Measurements from ENCODE around the gene TMUB1.
A peak's percentile ranks its signal among the peaks of the same experiment; 100 is the strongest.

TMUB1 gene

DNA sequence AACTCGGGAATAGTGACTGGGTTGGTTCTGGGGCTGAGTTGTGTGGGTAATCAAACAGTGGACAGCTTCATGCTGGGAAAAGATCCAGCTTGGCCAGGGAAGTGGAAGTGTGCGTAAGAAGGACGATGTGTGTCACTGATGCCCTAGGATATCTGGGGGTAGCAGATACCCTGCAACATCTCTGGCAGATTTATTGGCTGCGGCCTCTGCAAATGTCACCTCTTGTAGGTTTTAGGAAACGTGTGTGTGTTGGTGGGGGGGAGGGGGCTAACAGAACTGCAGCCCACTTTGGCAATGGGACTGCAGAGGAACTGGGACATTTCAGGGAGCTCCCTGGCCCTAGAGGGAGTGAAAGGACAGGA, 2.0 kb upstream of the TMUB1 start:
- no peak for DNase-seq (ENCODE audit: low read depth)

DNA sequence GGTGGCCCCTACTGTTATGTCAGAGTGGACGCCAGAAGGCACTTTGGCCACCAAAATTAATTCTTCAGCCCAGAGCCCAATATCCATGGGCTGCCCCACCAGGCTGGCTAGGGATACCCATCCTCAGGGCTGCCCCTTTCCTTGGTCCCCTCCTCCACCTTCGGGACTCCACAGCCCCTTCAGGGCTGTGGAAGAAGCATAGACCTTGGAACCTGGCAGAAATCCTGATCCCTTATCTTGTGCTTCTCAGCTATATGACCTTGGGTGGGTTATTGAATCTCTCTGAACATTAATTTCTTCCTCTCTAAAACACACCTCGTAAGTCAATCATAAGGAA, 499 bp upstream of the TMUB1 start:
- no peak for DNase-seq (ENCODE audit: low read depth)

DNA sequence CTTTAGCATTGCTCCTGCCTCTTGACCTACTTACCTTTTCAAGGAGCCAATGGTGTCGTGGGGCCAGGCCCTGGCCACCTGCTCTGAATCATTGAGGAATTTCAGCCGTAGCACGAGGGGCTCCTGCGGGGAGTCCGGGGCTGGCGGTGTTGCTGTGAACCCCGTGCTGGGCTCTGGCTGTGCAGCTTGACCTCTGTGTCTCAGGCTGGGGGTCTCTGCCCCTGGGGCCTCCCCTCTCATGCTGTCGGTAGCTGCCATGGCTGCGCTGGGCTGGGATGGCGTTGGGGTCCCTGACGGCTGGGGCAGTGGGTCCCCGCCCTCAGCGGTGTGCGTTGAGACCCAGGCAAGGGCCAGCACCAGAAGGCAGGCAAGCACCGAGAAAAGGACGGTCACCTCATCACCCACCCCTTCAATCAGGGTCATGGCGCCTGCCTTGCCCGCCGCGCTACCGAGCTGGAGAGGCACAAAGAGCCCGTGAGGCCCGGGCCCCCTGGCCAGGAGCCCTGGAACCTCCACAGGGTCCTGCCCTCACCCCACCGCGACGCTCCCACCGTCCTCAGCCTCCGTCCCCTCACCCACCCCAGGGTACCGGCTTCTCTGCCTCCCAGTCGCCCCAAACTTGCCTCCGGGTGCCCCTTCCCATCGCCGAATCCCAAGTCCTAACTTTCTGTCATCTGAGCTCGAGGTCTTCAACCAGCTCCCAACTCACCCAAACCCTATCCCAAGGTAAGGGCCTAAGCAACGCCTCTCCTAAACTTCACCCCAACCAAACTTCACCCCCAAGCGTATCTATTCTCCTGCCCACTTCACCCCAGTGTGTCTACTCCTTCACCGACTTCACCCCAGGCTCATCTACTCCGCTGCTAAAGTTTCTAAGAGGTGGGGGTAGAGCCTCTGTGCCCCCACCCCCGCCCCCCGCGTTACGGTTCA, 887 bp downstream of the TMUB1 start:
- DNase-seq (ENCODE audit: low read depth) = no peak

DNA sequence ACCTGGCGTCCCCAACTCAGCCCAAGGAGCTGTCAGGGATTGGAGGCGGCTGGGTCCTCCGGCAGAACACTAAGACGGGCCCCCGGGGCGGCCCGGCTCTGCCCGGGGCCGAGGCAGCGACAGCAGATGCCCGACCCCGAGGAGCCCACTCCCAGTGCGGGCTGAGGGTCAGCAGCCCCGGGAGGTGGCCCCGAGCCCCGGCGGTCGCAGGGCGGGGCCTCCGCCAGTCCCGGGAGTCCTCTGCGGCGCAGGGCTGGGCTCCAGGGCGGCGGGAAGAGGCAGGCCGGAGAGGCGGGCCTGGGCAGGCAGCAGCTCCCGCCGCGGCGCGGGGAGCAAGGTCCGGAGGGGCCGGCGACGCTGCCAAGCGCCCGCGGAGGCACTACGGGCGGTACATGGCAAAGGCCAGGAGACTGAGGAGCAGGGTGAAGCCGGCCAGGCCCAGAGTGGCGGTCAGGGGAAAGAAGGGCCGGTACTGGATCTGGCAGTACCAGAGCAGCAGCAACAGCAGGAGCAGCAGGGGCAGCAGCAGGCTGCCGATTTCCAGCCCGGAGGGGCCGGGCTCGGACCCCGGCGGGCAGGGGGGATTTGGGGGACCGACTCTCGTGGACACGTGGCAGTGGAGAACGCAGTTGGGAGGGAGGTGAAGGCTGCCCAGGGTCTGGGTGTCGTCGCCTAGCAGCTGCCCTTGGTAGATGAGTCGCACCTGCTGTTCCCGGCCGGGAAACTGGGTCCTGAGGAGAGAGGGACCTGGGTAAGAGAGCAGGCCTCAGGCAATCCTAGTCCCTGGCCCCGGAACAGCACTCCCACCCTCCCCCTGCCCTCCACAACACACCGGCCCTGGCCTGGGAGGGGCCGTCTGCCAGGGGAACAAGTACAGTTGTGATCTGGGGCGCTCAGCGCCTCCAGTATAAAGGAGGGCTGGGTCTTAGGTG, 1.9 kb downstream of the TMUB1 start:
- DNase-seq (ENCODE audit: low read depth) = no peak

DNA sequence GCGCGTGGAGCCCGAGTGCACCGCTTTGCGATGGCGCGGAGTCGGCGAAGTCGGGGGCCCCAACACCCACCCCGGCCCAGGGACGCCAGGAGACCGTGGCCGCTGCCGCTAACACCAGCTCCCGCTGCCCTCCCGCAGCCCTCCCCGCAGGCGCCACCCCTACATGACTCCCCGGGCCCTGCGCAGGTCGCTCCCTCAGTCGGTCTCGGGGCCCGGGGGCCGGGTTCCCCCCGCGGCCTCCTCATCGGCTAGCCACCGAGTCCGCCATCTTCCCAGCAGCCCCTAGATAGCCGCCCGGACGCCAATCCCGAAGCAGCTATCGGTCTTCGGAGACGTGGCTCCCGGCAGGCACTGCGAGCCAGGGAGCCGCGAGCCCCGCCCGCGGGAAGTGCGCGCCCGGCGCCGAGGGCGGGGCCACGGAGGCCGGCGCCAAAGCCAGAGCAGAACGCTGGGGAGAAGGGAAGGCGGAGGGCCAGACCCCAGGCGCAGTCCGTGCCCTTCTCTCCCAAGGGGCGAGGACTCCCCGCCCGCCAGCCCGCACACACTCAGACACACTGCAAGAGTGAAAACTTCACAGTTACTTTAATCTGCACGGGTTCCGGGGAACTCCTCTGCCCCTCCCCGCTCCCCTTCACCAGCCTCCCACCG, 2.6 kb downstream of the TMUB1 start, which contains the start of gene FASTK:
Gene FASTK, minus strand, starts transcription at position 288 of the 648 bp plus-strand sequence. Its CDS starts 43 bp downstream, at position 245.
- peak; percentile 86 for DNase-seq (ENCODE audit: low read depth)

DNA sequence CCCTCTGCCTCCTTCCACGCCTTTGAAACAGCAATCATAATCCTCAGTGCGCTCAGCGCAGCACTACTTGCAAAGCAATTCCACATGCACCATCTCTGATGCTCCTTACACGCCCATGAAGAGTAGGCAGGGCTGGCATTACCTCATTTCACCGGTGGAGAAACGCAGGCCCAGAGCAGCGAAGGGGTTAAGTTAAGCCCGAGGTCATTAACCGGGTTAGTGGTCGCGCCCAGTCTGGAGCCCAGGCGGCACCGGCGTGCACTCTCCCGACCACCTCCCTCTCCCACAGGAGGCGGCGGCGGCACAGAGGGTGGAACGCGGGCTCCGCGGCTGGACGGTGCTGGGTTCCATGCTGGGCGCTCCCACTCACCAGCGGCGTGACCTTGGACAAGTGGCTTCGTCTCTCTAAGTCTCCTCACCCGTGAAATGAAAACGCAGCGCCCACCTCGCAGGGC, 3.2 kb downstream of the TMUB1 start:
- DNase-seq (ENCODE audit: low read depth) = no peak

DNA sequence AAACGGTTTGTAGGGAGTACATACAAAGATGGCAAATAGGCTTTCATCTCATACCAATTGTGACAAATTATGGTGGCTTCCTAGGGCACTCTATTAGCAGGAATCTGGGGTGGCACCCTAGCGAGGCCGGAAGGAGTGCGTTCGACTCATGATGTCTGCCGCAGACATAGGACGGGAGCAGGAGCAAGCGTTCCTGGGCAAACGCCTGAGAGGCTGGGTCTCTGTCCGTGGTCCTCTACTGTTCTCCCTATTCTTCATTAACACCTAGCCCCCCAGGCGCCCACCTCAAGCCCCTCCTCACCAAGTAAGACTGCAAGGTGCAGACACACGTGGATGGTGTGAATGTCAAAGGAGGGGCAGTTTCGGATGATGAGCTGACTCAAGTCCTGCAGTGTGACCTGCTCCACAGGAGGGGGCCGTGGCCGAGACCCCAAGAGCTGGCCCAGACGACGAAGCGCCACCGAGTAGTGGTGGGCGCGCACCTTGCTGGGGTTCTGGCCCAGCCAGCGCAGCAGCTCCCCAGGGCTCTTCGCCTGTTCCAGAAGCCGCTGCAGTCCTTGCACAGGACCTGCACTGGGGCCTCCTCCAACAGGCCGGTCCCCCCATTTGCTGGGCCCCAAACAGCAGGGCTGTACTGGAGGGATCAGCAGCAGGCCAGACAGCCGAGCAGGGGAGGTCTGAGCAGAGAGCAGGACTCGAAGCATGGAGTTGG, 3.9 kb downstream of the TMUB1 start:
- DNase-seq (ENCODE audit: low read depth) = no peak

DNA sequence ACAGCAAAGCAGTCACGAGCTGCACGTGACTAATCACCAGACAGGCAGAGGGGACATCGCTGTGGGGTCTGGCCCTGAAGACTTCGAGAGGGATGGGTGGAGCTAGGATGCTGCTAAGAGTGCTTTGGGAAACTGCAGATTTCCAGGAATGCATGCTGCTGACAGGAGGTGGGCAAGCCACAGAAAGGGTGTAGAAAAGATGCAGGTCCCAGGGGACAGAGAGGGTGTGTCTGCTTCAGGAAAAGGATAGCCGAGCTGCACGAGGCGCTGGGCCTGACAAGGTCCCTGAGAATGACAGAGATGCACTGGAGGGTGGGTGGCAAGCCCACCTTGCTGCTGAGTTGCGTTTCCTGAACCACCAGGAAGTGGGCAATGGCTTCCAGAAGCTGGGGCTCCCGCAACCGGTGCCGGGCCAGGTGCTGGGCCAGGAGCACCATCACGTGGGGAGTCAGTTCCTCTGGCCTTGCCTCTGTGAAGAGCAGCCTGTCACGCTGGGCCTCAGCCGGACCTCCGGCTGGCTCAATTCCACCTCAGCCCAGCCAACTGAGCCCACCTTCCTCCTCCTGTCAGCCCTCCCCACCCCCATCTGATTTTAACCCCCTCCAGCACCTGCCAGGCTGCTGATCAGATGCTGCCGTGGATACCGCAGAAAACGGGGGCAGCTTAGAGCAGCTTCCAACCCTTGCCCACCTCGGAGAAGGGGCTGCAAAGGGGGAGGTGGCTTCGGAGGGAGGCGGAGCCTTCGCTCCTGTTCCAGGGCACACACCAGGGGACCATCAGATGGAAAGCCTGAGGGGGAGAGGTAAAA, 4.9 kb downstream of the TMUB1 start:
- DNase-seq (ENCODE audit: low read depth) = no peak

DNA sequence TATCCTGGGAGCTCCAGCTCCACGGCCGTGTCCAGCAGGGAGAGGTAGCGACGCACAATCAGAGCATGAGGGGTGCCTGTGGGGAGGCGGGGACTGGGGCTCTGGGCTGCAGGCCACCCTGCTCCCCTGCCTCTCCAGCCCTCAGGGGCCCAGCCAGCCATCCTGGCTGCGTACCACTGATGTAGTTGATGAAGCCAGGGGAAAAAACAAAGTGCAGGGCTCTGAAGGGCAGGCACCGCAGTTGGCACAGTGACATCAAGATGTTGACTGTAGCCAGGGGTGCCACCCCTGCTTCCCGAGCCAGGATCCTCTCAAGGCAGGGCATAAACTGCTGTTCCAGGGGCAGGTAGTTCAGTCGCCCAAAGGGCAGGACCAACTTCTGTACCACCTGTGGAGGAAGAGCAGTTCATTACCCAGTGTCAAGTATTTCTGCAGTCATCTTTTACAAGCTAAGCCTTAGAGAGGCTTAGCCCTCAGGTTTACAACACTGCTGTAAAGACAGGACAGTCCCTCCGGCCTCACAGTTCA, 5.5 kb downstream of the TMUB1 start:
- DNase-seq (ENCODE audit: low read depth) = no peak

DNA sequence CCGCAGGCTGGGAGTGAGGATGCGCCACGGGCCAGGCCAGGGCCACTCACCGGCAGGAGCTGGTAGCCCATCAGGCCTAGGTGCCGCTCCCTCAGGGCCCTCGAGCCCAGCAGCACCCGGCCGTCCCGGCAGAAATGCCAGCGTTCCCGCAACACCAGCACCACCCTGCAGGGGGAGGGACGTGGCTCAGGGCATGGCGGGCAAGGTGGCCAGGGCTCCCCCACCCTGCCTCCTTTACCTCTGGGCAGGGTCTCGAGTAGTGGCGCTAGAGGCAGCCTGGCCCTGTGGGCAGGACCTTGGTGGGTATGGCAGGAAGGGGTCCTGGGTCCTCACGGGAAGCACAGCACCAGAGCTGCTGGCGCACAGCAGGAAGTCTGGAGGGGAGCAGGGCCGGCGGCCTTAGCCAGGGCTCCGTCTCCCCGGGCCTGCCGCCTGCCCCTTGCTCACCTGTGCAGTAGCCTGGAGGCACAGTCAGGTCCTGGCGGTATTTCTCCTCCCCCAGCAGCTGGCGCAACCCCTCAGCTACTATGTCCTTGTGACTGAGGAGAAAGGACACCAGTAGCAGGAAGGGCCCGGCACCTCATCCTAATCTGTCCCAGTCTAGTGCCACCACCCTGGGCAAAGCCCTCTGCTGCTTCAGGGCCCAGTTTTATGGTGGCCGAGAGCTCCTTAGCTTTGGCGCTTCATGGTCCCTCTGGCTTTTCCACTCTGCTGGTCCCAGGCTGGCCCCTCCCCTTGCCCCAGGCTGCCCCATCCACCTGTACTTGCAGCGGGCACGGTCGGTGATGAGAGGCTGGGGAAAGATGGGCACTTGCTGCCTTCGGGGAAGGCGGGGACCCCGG, 6.2 kb downstream of the TMUB1 start:
- DNase-seq (ENCODE audit: low read depth) = no peak

DNA sequence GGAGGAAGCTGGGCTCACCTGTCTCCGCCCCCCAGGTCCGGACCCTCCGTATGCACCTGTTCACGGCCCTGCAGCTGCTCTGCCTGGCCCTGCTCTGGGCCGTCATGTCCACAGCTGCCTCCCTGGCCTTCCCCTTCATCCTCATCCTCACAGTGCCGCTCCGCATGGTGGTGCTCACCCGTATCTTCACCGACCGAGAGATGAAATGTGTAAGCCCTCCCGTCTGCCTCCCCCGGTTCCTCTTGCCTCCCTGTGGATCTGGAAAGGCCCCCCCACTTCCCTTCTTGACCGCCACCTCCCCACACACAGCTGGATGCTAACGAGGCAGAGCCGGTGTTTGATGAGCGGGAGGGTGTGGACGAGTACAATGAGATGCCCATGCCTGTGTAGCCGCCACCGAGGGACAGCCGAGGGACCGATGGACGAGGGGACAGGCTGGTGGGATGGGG, 7.3 kb downstream of the TMUB1 start:
- no peak for DNase-seq (ENCODE audit: low read depth)

DNA sequence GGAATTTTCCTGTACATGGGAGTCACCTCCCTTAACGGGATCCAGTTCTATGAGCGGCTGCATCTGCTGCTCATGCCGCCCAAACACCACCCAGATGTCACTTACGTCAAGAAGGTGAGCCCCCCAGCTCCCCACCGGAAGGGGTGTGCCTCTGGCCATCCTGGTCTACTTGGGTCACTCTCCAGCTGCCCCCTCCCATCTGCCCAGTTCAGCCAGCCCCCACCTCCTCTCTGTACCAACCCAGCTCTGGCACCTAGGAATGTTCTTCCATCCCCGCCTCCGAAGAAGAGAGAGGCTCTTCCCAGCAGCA, 7.7 kb downstream of the TMUB1 start:
- no peak for DNase-seq (ENCODE audit: low read depth)

DNA sequence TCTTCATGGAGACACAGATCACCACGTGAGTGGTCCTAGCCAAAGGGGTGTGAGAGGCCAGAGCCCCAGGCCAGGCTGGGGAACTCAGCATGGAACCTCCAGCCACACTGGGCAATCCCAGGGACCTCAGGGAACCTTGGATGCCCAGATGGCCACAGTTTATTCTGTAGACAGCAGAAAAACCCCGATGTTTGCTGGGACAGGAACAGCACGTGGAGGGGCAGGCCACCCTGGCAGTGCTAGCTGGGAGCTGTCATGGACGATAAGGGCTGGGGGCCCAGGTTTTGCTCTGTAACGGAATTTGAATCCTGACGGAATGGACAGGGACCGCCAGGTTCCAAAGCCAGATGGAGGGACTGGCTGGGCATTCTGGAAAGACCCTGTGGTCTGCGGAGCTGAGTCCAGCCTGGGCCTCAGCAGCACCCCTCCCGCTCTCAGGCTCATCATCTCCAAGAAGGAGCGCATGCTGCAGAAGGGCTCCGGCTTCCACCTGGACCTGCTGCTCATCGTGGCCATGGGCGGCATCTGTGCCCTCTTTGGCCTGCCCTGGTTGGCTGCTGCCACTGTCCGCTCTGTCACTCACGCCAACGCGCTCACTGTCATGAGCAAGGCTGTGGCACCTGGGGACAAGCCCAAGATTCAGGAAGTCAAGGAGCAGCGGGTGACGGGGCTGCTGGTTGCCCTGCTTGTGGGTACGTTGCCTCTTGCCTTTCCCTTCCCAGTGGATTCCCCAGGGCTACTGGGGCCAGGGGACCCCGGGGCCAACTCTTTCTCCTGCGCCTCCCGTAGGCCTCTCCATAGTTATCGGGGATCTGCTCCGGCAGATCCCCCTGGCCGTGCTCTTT, 8.3 kb downstream of the TMUB1 start:
- DNase-seq (ENCODE audit: low read depth) = no peak

DNA sequence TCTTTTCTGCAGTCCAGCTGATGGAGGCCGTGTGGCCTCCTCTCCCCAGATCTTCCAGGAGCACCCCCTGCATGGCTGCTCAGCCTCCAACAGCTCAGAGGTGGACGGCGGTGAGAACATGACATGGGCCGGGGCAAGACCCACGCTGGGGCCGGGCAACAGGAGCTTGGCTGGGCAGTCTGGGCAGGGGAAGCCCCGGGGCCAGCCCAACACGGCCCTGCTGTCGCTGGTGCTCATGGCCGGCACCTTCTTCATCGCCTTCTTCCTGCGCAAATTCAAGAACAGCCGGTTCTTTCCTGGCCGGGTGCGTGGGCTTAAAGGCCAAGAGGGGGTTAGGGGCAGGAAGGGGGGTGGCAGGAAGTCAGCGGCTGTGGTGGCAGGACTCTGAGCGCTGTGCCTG, 9.3 kb downstream of the TMUB1 start:
- DNase-seq (ENCODE audit: low read depth) = no peak

DNA sequence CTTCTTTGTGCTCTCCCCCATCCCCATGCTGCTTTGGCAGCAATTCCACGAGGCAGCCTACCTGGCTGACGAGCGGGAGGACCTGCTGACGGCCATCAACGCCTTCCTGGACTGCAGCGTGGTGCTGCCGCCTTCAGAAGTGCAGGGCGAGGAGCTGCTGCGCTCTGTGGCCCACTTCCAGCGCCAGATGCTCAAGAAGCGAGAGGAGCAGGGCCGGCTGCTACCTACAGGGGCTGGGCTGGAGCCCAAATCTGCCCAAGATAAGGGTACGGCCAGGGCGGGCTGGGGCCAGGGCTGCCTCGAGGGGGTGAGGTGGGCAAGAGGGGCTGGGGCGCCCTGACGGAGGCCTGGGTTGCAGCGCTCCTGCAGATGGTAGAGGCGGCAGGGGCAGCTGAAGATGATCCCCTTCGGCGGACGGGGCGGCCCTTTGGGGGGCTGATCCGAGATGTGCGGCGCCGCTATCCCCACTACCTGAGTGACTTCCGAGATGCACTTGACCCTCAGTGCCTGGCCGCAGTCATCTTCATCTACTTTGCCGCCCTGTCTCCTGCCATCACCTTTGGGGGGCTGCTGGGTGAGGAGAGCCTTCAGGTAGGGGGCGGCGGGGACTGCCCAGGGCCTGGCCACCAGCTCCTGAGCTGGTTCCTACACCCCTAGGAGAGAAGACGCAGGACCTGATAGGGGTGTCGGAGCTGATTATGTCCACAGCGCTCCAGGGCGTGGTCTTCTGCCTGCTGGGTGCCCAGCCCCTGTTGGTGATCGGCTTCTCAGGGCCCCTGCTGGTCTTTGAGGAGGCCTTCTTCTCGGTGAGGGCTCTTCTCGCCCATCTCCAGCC, 12.0 kb downstream of the TMUB1 start:
- no peak for DNase-seq (ENCODE audit: low read depth)

DNA sequence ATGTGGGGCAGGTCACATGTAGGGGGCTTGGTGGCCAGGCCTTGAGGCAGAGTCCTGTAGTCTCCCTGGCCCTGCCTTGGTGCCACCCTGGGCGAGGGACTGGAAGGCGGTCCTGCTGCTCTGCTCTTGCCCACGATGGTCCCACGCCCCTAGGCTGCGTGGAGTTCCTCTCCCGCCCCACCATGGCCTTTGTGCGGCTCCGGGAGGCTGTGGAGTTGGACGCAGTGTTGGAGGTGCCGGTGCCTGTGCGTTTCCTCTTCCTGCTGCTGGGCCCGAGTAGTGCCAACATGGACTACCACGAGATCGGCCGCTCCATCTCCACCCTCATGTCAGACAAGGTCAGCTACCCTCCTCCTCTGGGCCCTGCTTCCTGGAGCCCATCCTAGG, 12.7 kb downstream of the TMUB1 start:
- DNase-seq (ENCODE audit: low read depth) = no peak

DNA sequence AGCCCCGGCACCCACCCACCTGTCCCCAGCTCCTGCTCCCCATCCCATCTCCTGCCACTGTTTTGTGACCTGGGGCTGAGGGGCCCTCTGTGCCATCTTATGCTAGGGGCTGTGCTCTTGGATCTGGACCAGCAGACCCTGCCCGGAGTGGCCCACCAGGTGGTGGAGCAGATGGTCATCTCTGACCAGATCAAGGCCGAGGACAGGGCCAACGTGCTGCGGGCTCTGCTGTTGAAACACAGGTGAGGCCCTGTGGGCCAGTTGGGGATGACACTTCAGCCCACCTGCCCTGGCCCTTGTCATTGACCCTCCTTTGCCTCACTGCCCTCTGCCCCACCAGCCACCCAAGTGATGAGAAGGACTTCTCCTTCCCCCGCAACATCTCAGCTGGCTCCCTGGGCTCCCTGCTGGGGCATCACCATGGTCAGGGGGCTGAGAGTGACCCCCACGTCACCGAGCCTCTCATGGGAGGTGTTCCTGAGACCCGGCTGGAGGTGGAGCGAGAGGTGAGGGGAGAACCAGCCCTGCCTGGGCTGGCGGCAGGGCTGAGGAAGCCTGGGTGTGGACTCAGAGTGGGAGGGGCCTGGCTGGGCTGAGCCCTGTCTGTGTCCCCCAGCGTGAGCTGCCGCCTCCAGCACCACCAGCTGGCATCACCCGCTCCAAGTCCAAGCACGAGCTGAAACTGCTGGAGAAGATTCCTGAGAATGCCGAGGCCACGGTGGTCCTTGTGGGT, 13.3 kb downstream of the TMUB1 start:
- no peak for DNase-seq (ENCODE audit: low read depth)

Data from T-helper 22 cell (primary cell).